CD4-positive, alpha-beta T cell (primary cell): Measurements from ENCODE around the gene THRA. TPM values are rescaled to one million over a fixed set of nuclear protein-coding genes. Genes with fewer than 3 reads are reported as not detected.

Experiments used
- ATAC-seq: fragments of 200-7000 bp; cut with Tn5 transposase; one replicate; pipeline ENCODE4 v1.10.0; 2022; ENCODE audit warnings: mild to moderate bottlenecking; ENCODE audit not compliant: poor library complexity
- CTCF ChIA-PET: fragments of 350-600 bp; sonication (Branson Sonifier 250); formaldehyde crosslinking; loops from one replicate; lab custom pipeline; 2021; ENCODE audit warnings: antibody characterized with exemption, inconsistent platforms; lab: Charles Lee
- POLR2A ChIA-PET: fragments of 350-600 bp; sonication (Branson Sonifier 250); formaldehyde crosslinking; loops from one replicate; lab custom pipeline; 2021; ENCODE audit warnings: antibody characterized with exemption, inconsistent platforms; lab: Charles Lee
- DNase-seq, 14 experiments: peaks; one replicate each; pipeline ENCODE4 v3.0.0-alpha.2; 2013 to 2020; ENCODE audit warnings: mixed read lengths in 2 of 14
- H3K27ac ChIP-seq, 2 donors: one replicate each; pipeline versions ENCODE4 v1.5.1 to v1.7.0; 2013; ENCODE audit warnings: low read length in 2 of 2, low read depth in 1 of 2, mild to moderate bottlenecking in 1 of 2
- H3K27me3 ChIP-seq, 2 experiments: 1 replicate in 1 of 2; 2 replicates in 1 of 2; pipeline versions ENCODE4 v1.6.1 to v1.7.0; 2013; ENCODE audit warnings: low read length in 2 of 2, control low read depth in 1 of 2, mild to moderate bottlenecking in 1 of 2, moderate library complexity in 1 of 2; ENCODE audit not compliant: insufficient read depth in 2 of 2, control insufficient read depth in 1 of 2
- H3K36me3 ChIP-seq: one replicate; pipeline ENCODE4 v1.6.1; 2013; ENCODE audit warnings: low read length, control low read depth; ENCODE audit not compliant: insufficient read depth
- H3K4me1 ChIP-seq: one replicate; pipeline ENCODE4 v1.6.1; 2013; ENCODE audit warnings: low read length, control low read depth; ENCODE audit not compliant: insufficient read depth
- H3K4me3 ChIP-seq: one replicate; pipeline ENCODE4 v1.5.1; 2013; ENCODE audit warnings: mild to moderate bottlenecking, low read length, moderate library complexity
- H3K9me3 ChIP-seq, 2 experiments: 1 replicate in 1 of 2; 2 replicates in 1 of 2; pipeline versions ENCODE4 v1.6.1 to v1.7.0; 2013; ENCODE audit warnings: low read length in 2 of 2, mild to moderate bottlenecking in 2 of 2, control low read depth in 1 of 2, moderate library complexity in 1 of 2; ENCODE audit not compliant: control insufficient read depth in 1 of 2, insufficient read depth in 1 of 2
- H3K27ac Mint-ChIP-seq: one replicate; pipeline ENCODE4 v1.8.0; 2020; ENCODE audit warnings: mixed read lengths
- H3K27me3 Mint-ChIP-seq: one replicate; pipeline ENCODE4 v1.8.0; 2021; ENCODE audit warnings: mixed read lengths
- H3K36me3 Mint-ChIP-seq: one replicate; pipeline ENCODE4 v1.8.0; 2021; ENCODE audit warnings: low read depth, mixed read lengths
- H3K4me1 Mint-ChIP-seq: one replicate; pipeline ENCODE4 v1.8.0; 2021; ENCODE audit warnings: low read depth, mixed read lengths
- H3K4me3 Mint-ChIP-seq: one replicate; pipeline ENCODE4 v1.8.0; 2020; ENCODE audit warnings: mild to moderate bottlenecking, mixed read lengths
- H3K9me3 Mint-ChIP-seq: one replicate; pipeline ENCODE4 v1.8.0; 2020; ENCODE audit warnings: mixed read lengths
- intact Hi-C, 2 experiments: fragments of 100-400 bp; cut with DNase I in 1 of 2; cut with micrococcal nuclease in 1 of 2; formaldehyde crosslinking; loops; one replicate each; pipeline versions ENCODE4 v1.15.1 to v1.9.0; 2023 to 2025; cut with DNase I, micrococcal nuclease
- total RNA-seq, 174 experiments: library from RNA in 2 of 174; stranded (reverse) in 2 of 174; gene quantifications; one replicate each; pipeline ENCODE4 v1.2.3 and lab custom pipeline; 2021 to 2026
- TF ChIP-seq, protein P1 (sequence below): fragments of 200-600 bp; IDR thresholded peaks from one replicate; pipeline ENCODE4 v1.8.0; 2022; ENCODE audit warnings: antibody characterized with exemption, mild to moderate bottlenecking

THRA gene
- total RNA-seq, 2 experiments from 2014 or later, result 35.2 to 36.4 TPM

DNA sequence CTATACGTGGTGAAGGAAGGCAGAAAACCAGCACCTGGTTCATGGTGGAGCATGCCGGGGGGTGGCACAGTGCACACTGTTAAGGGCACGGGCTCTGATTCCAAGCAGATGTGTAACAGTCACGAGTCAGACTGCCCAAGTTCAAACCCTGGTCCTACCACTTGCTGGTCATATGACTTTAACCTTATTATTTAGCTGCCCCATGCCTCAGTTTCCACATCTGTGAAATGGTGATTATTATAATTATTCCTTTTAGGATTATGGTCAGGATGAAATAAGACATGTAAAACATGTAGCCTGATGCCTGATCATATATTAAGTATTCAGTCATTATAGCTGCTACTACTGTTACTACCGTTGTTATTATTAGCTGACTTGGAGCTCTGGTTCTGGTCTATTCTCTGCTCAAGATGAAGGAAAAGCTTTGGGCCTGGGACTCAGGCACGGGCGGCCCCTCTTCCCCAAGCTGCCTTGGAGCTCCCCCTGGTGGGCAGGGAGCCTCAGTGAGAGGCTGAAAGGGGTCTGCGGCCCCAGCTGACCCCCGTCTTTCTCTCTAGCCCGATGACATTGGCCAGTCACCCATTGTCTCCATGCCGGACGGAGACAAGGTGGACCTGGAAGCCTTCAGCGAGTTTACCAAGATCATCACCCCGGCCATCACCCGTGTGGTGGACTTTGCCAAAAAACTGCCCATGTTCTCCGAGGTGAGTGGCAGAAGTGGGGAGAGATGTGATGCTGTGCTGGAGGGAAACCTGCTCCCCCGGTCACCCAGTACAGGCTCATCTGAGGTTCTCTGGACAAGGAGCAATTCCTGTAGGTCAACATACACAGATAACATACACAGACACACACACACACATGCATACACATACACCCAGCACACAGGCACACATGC is 23.6 kb downstream of the THRA start:
- no peak overlapping the region for H3K4me3 ChIP-seq
- Mint-ChIP-seq H3K9me3 (no peaks in the 10 kb centered on the region), H3K27ac (no peak overlapping the region), H3K4me3 (no peak overlapping the region), H3K36me3 (peaks cover 76% of the 10 kb centered on the region), H3K4me1 (peaks cover 15% of the 10 kb centered on the region), H3K27me3 (no peaks in the 10 kb centered on the region)
- no peaks in the 10 kb centered on the region for H3K27me3 ChIP-seq
- TF ChIP-seq, protein P1, sequence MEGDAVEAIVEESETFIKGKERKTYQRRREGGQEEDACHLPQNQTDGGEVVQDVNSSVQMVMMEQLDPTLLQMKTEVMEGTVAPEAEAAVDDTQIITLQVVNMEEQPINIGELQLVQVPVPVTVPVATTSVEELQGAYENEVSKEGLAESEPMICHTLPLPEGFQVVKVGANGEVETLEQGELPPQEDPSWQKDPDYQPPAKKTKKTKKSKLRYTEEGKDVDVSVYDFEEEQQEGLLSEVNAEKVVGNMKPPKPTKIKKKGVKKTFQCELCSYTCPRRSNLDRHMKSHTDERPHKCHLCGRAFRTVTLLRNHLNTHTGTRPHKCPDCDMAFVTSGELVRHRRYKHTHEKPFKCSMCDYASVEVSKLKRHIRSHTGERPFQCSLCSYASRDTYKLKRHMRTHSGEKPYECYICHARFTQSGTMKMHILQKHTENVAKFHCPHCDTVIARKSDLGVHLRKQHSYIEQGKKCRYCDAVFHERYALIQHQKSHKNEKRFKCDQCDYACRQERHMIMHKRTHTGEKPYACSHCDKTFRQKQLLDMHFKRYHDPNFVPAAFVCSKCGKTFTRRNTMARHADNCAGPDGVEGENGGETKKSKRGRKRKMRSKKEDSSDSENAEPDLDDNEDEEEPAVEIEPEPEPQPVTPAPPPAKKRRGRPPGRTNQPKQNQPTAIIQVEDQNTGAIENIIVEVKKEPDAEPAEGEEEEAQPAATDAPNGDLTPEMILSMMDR, result peak; percentile 89
- peaks cover 67% of the 10 kb centered on the region for H3K36me3 ChIP-seq
- H3K4me1 ChIP-seq, result peaks cover 9% of the 10 kb centered on the region
- intact Hi-C loops, result loop anchor here (1.0 to 2.0 kb wide), 2 partner anchors 24 to 73 kb away; partner anchors contain the start of gene THRA (in 1 of the 2)
- peak; percentile 46 to 78 (median 59) for DNase-seq
- H3K27ac ChIP-seq, result no peak overlapping the region
- ChIA-PET POLR2A (interaction anchor here (1.1 to 3.3 kb wide), 6 partner anchors 9 to 73 kb away, joined by 3 to 21 read pairs (median 7); partner anchors contain the start of gene MED24), CTCF (interaction anchor here (0.6 to 3.0 kb wide), 22 partner anchors 9 to 105 kb away, joined by 3 to 44 read pairs (median 5); partner anchors contain the start of genes NR1D1 and THRA)
- no peaks in the 10 kb centered on the region for H3K9me3 ChIP-seq
- peak; percentile 68 for ATAC-seq

DNA sequence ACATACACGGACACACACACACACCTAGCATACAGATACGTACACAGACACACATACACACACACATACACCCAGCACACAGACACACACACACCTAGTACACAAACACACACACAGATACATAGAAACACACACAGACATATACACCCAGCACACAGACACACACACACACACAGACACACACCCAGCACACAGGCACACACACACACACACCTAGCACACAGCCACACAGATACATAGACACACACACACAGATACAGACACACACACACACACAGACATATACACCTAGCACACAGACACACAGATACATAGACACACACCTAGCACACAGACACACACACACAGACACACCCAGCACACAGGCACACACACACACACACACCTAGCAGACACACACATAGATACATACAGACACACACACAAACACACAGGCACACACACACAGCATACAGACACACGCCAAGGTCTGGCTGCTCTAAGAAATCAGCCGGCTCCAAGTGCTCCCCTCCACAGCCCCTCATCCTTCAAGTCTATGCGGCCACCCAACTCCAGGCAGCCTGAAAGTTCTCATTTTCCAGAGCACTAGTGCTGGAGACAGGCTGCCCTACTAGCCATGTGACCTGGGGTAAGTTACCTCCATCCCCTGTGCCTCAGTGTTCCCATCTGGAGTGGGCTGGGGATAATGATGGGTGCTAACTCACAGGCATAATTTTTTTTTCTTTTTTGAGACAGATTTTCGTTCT is 24.5 kb downstream of the THRA start:
- ChIA-PET POLR2A (interaction anchor here (1.1 to 3.3 kb wide), 6 partner anchors 9 to 74 kb away, joined by 3 to 21 read pairs (median 7); partner anchors contain the start of gene MED24), CTCF (interaction anchor here (0.9 to 3.0 kb wide), 17 partner anchors 9 to 87 kb away, joined by 3 to 44 read pairs (median 5); partner anchors contain the start of genes NR1D1 and THRA)
- Mint-ChIP-seq H3K9me3 (no peaks in the 10 kb centered on the region), H3K27me3 (no peaks in the 10 kb centered on the region), H3K27ac (no peak overlapping the region), H3K36me3 (peaks cover 82% of the 10 kb centered on the region), H3K4me3 (no peak overlapping the region), H3K4me1 (peaks cover 19% of the 10 kb centered on the region)
- Histone ChIP-seq H3K4me1 (peaks cover 9% of the 10 kb centered on the region), H3K4me3 (no peak overlapping the region), H3K9me3 (no peaks in the 10 kb centered on the region), H3K27me3 (no peaks in the 10 kb centered on the region), H3K27ac (no peak overlapping the region), H3K36me3 (peaks cover 70% of the 10 kb centered on the region)
- DNase-seq (no peak), ATAC-seq (no peak)
- TF ChIP-seq, protein P1, result no peak
- intact Hi-C loops, result loop anchor here in 1 of 2 experiments (2.0 kb wide), 1 partner anchor 24 kb away; the partner anchor contains the start of gene THRA
